ENCODE data around the gene TMEM179B.
A peak's percentile ranks its signal among the peaks of the same experiment; 100 is the strongest.
"Not testable (repeated sequence)": the region's sequence is repeated elsewhere in the genome, so short reads cannot be mapped to it uniquely, and the experiment has no call there.

Gene TMEM179B

GRCh38 chr11:62787005-62787759 lies at the start of gene TMEM179B:
Gene TMEM179B, plus strand, starts transcription at chr11:62787402. Its CDS starts 30 bp downstream, at chr11:62787432.
- peak; percentile 93 for DNase-seq

- no peak for DNase-seq
Measured at GRCh38 chr11:62747475-62748160, 39.6 kb upstream of the TMEM179B start.

GRCh38 chr11:62749931-62750330 lies 37.3 kb upstream of the TMEM179B start:
- DNase-seq: not testable (repeated sequence)

- no peak for DNase-seq
Measured at GRCh38 chr11:62752177-62752785, 34.9 kb upstream of the TMEM179B start.

GRCh38 chr11:62752994-62753735 lies 34.0 kb upstream of the TMEM179B start:
- no peak for DNase-seq

GRCh38 chr11:62753736-62754603 lies 33.2 kb upstream of the TMEM179B start, which contains the start of gene ZBTB3:
Gene ZBTB3, minus strand, starts transcription at chr11:62754160. Its CDS starts 496 bp downstream, at chr11:62753664.
- peak; percentile 99 for DNase-seq

GRCh38 chr11:62755086-62755615 lies 32.1 kb upstream of the TMEM179B start:
- DNase-seq: no peak

GRCh38 chr11:62757846-62758788 lies 29.1 kb upstream of the TMEM179B start:
- no peak for DNase-seq

- not testable (repeated sequence) for DNase-seq
Measured at GRCh38 chr11:62760867-62761227, 26.4 kb upstream of the TMEM179B start.

- DNase-seq: peak; percentile 62
Measured at GRCh38 chr11:62770778-62771143, 16.4 kb upstream of the TMEM179B start.

- peak; percentile 90 for DNase-seq
Measured at GRCh38 chr11:62771144-62772021, 15.8 kb upstream of the TMEM179B start, which contains the start of gene TAF6L. Gene TAF6L, plus strand, starts transcription at chr11:62771396. Its CDS starts 4,388 bp downstream, at chr11:62775784.

- no peak for DNase-seq
Measured at GRCh38 chr11:62774407-62774806, 12.8 kb upstream of the TMEM179B start.

GRCh38 chr11:62775646-62776045 lies 11.6 kb upstream of the TMEM179B start:
- DNase-seq: no peak

GRCh38 chr11:62777389-62777788 lies 9.8 kb upstream of the TMEM179B start:
- no peak for DNase-seq

- DNase-seq: no peak
Measured at GRCh38 chr11:62778441-62778840, 8.8 kb upstream of the TMEM179B start.

GRCh38 chr11:62782753-62783152 lies 4.4 kb upstream of the TMEM179B start:
- DNase-seq: no peak

- DNase-seq: peak; percentile 76
Measured at GRCh38 chr11:62786318-62787004, 741 bp upstream of the TMEM179B start.

- no peak for DNase-seq
Measured at GRCh38 chr11:62788991-62789390, 1.8 kb downstream of the TMEM179B start.

- no peak for DNase-seq
Measured at GRCh38 chr11:62789576-62789975, 2.4 kb downstream of the TMEM179B start.
